WTC11 (cell line): ENCODE measurements around the gene ZNF512B. TPM values are rescaled to one million over a fixed set of nuclear protein-coding genes. Genes with fewer than 3 reads are reported as not detected.
A peak's percentile ranks its signal among the peaks of the same experiment; 100 is the strongest.

Experiments
- ARID4B ChIP-seq: sonication (generic); formaldehyde crosslinking; IDR thresholded peaks from 2 replicates; pipeline ENCODE4 v1.8.0; 2023; ENCODE audit warnings: missing genetic modification reagents, mild to moderate bottlenecking, borderline replicate concordance
- EMX1 ChIP-seq: fragments of 250-450 bp; sonication (Bioruptor Pico); IDR thresholded peaks from 2 replicates; pipeline ENCODE4 v1.8.0; 2021; ENCODE audit warnings: mild to moderate bottlenecking
- ETV6 ChIP-seq: sonication (generic); formaldehyde crosslinking; IDR thresholded peaks from 2 replicates; pipeline ENCODE4 v1.8.1; 2022; ENCODE audit warnings: mild to moderate bottlenecking, missing genetic modification reagents
- FOXJ3 ChIP-seq: sonication (generic); formaldehyde crosslinking; IDR thresholded peaks from 2 replicates; pipeline ENCODE4 v1.9.0; 2021; ENCODE audit warnings: missing genetic modification reagents, mild to moderate bottlenecking, borderline replicate concordance
- GABPB1 ChIP-seq: sonication (generic); formaldehyde crosslinking; IDR thresholded peaks from 2 replicates; pipeline ENCODE4 v1.8.1; 2023; ENCODE audit warnings: mild to moderate bottlenecking, missing genetic modification reagents
- GRHL2 ChIP-seq: fragments of 250-450 bp; sonication (Bioruptor Pico); IDR thresholded peaks from 2 replicates; pipeline ENCODE4 v1.8.0; 2022; ENCODE audit warnings: mild to moderate bottlenecking, moderate library complexity; ENCODE audit not compliant: insufficient replicate concordance, severe bottlenecking
- NFYB ChIP-seq: sonication (generic); formaldehyde crosslinking; conservative IDR thresholded peaks from 2 replicates; pipeline ENCODE4 v1.8.0; 2022; ENCODE audit warnings: low read depth, missing genetic modification reagents
- PRDM15 ChIP-seq: sonication (generic); formaldehyde crosslinking; IDR thresholded peaks from 2 replicates; pipeline ENCODE4 v1.8.0; 2022; ENCODE audit warnings: missing genetic modification reagents
- RORB ChIP-seq: fragments of 250-450 bp; sonication (Bioruptor Pico); IDR thresholded peaks from 2 replicates; pipeline ENCODE4 v1.9.0; 2021; ENCODE audit warnings: mild to moderate bottlenecking
- SP1 ChIP-seq: sonication (generic); formaldehyde crosslinking; conservative IDR thresholded peaks from 2 replicates; pipeline ENCODE4 v1.8.1; 2022; ENCODE audit warnings: missing genetic modification reagents
- USF2 ChIP-seq: sonication (generic); formaldehyde crosslinking; IDR thresholded peaks from 2 replicates; pipeline ENCODE4 v1.8.1; 2023; ENCODE audit warnings: mild to moderate bottlenecking, missing genetic modification reagents, moderate library complexity
- ZNF138 ChIP-seq: sonication (generic); formaldehyde crosslinking; conservative IDR thresholded peaks from 2 replicates; pipeline ENCODE4 v1.8.1; 2022; ENCODE audit warnings: mild to moderate bottlenecking, moderate library complexity, missing genetic modification reagents
- ZNF263 ChIP-seq: sonication (generic); formaldehyde crosslinking; IDR thresholded peaks from 2 replicates; pipeline ENCODE4 v1.8.1; 2022; ENCODE audit warnings: low read depth, mild to moderate bottlenecking, moderate library complexity, missing genetic modification reagents
- ZNF423 ChIP-seq: fragments of 250-450 bp; sonication (Bioruptor Pico); IDR thresholded peaks from 2 replicates; pipeline ENCODE4 v2.1.2; 2022; ENCODE audit warnings: mild to moderate bottlenecking, moderate library complexity
- total RNA-seq: library from RNA; stranded (reverse); gene quantifications from 3 replicates; pipeline ENCODE4 v1.2.3, GENCODE V29; 2021
- TF ChIP-seq, protein P1 (sequence below): fragments of 250-450 bp; sonication (Bioruptor Pico); IDR thresholded peaks from 2 replicates; pipeline ENCODE4 v1.9.0; 2021; ENCODE audit warnings: mild to moderate bottlenecking
- TF ChIP-seq, protein P2 (sequence below): sonication (generic); formaldehyde crosslinking; IDR thresholded peaks from 2 replicates; pipeline ENCODE4 v1.8.1; 2023; ENCODE audit warnings: mild to moderate bottlenecking, missing genetic modification reagents
- TF ChIP-seq, protein P3 (sequence below): sonication (generic); formaldehyde crosslinking; IDR thresholded peaks from 2 replicates; pipeline ENCODE4 v1.8.1; 2022; ENCODE audit warnings: missing genetic modification reagents, borderline replicate concordance
- TF ChIP-seq, protein P4 (sequence below): sonication (generic); formaldehyde crosslinking; IDR thresholded peaks from 2 replicates; pipeline ENCODE4 v1.8.1; 2022; ENCODE audit warnings: mild to moderate bottlenecking, moderate library complexity, missing genetic modification reagents

ZNF512B gene
- total RNA-seq, 1 experiment from 2014 or later: 23.3 TPM

DNA sequence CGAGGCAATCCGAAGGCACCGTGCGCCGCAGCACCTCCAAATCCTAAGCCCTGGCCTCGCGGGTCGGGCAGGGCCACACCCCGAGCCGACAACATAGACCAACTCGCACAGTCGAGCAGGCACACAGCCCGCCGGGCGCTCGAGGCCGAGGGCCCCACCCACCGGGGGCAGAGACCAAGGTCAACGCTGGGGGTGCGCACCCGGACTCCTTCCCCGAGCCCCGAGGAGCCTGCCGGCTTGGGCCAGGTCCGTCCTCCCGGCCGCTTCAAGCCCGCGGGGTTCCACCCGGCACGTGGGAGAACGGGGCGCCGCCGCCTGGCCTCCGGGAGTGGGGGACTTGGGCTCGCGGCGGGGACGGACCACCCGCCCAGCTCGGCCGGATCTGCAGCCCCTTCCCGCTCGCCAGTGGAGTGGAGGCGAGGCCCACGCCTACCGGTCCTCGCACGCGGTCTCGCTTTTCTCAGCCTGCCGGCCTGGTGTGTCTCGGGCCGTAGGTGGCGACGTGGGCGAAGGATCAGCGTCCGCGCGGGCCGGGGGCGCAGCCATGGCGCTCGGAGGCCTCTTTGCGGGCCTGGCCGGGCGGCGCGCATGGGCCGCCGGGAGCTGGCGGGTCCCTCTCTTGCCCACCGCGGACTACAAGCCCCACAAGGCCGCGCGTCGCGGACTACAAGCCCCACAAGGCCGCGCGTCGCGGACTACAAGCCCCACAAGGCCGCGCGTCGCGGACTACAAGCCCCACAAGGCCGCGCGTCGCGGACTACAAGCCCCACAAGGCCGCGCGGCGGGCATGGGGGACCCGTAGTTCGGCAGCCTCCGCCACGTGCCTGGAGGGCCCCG is 13.7 kb downstream of the ZNF512B start, which contains the start of gene UCKL1 (continued):
- TF ChIP-seq GRHL2: no peak
- TF ChIP-seq, protein P1, sequence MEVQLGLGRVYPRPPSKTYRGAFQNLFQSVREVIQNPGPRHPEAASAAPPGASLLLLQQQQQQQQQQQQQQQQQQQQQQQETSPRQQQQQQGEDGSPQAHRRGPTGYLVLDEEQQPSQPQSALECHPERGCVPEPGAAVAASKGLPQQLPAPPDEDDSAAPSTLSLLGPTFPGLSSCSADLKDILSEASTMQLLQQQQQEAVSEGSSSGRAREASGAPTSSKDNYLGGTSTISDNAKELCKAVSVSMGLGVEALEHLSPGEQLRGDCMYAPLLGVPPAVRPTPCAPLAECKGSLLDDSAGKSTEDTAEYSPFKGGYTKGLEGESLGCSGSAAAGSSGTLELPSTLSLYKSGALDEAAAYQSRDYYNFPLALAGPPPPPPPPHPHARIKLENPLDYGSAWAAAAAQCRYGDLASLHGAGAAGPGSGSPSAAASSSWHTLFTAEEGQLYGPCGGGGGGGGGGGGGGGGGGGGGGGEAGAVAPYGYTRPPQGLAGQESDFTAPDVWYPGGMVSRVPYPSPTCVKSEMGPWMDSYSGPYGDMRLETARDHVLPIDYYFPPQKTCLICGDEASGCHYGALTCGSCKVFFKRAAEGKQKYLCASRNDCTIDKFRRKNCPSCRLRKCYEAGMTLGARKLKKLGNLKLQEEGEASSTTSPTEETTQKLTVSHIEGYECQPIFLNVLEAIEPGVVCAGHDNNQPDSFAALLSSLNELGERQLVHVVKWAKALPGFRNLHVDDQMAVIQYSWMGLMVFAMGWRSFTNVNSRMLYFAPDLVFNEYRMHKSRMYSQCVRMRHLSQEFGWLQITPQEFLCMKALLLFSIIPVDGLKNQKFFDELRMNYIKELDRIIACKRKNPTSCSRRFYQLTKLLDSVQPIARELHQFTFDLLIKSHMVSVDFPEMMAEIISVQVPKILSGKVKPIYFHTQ (CRISPR knock-in tag): no peak
- no peak for TF ChIP-seq ZNF263
- TF ChIP-seq, protein P2, sequence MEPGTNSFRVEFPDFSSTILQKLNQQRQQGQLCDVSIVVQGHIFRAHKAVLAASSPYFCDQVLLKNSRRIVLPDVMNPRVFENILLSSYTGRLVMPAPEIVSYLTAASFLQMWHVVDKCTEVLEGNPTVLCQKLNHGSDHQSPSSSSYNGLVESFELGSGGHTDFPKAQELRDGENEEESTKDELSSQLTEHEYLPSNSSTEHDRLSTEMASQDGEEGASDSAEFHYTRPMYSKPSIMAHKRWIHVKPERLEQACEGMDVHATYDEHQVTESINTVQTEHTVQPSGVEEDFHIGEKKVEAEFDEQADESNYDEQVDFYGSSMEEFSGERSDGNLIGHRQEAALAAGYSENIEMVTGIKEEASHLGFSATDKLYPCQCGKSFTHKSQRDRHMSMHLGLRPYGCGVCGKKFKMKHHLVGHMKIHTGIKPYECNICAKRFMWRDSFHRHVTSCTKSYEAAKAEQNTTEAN (CRISPR knock-in tag): peak; percentile 96; the same call in 1 of the 2 replicates
- TF ChIP-seq FOXJ3 (CRISPR knock-in tag): no peak
- 0 out of 2 replicates have a peak, but pooled peaks have one; percentile 23 for TF ChIP-seq EMX1 (CRISPR knock-in tag)
- TF ChIP-seq ZNF423 (CRISPR knock-in tag): no peak
- no peak for TF ChIP-seq PRDM15
- TF ChIP-seq NFYB (CRISPR knock-in tag): 0 out of 2 replicates have a peak, but pooled peaks have one; percentile 47
- peak; percentile 90 for TF ChIP-seq USF2 (CRISPR knock-in tag)
- TF ChIP-seq, protein P3, sequence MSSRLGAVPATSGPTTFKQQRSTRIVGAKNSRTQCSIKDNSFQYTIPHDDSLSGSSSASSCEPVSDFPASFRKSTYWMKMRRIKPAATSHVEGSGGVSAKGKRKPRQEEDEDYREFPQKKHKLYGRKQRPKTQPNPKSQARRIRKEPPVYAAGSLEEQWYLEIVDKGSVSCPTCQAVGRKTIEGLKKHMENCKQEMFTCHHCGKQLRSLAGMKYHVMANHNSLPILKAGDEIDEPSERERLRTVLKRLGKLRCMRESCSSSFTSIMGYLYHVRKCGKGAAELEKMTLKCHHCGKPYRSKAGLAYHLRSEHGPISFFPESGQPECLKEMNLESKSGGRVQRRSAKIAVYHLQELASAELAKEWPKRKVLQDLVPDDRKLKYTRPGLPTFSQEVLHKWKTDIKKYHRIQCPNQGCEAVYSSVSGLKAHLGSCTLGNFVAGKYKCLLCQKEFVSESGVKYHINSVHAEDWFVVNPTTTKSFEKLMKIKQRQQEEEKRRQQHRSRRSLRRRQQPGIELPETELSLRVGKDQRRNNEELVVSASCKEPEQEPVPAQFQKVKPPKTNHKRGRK (CRISPR knock-in tag): 0 out of 2 replicates have a peak, but pooled peaks have one; percentile 58
- TF ChIP-seq RORB: no peak
- TF ChIP-seq, protein P4, sequence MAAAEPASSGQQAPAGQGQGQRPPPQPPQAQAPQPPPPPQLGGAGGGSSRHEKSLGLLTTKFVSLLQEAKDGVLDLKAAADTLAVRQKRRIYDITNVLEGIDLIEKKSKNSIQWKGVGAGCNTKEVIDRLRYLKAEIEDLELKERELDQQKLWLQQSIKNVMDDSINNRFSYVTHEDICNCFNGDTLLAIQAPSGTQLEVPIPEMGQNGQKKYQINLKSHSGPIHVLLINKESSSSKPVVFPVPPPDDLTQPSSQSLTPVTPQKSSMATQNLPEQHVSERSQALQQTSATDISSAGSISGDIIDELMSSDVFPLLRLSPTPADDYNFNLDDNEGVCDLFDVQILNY: peak; percentile 83; the same call in 1 of the 2 replicates
- 0 out of 2 replicates have a peak, but pooled peaks have one; percentile 15 for TF ChIP-seq ZNF138
- TF ChIP-seq ARID4B (CRISPR knock-in tag): peak; percentile 94
- TF ChIP-seq ETV6: peak; percentile 53; the same call in 1 of the 2 replicates
- peak; percentile 49 for TF ChIP-seq GABPB1 (CRISPR knock-in tag)
- peak; percentile 93 for TF ChIP-seq SP1
